Thyroid gland (tissue), 4 donors: Measurements from ENCODE around the gene SYCE3. TPM values are rescaled to one million over a fixed set of nuclear protein-coding genes. Genes with fewer than 3 reads are reported as not detected.

Experiments used
- DNase-seq, 2 donors: peaks; one replicate each; pipeline ENCODE4 v3.0.0-alpha.2; 2019
- H3K27ac ChIP-seq, 3 donors: fragments of 200-600 bp; sonication (generic); 1 replicate in 2 of 3; 2 replicates in 1 of 3; pipeline ENCODE4 v1.5.1; 2016 to 2019; ENCODE audit warnings: mild to moderate bottlenecking in 1 of 3, moderate library complexity in 1 of 3
- H3K27me3 ChIP-seq: fragments of 200-600 bp; sonication (generic); one replicate; pipeline ENCODE4 v1.5.1; 2019
- H3K36me3 ChIP-seq, 2 donors: fragments of 200-600 bp; sonication (generic); one replicate each; pipeline ENCODE4 v1.5.1; 2016 to 2019
- H3K4me1 ChIP-seq, 2 donors: fragments of 200-600 bp; sonication (generic); one replicate each; pipeline ENCODE4 v1.5.1; 2017 to 2019
- H3K4me3 ChIP-seq, 3 donors: fragments of 200-600 bp; sonication (generic); replicated peaks in 1 of 3; 1 replicate in 2 of 3; 2 replicates in 1 of 3; pipeline ENCODE4 v1.5.1; 2016; ENCODE audit warnings: mild to moderate bottlenecking in 1 of 3
- H3K9me3 ChIP-seq: fragments of 200-600 bp; sonication (generic); one replicate; pipeline ENCODE4 v1.5.1; 2017
- POLR2A ChIP-seq, 2 donors: fragments of 450-650 bp; IDR thresholded peaks; one replicate each; pipeline ENCODE4 v1.6.1; 2017; ENCODE audit warnings: antibody characterized with exemption in 2 of 2, mild to moderate bottlenecking in 2 of 2, moderate library complexity in 1 of 2
- WGBS, 2 donors: methylation state at CpG; one replicate each; pipeline ENCODE4 v1.1.5; 2017; 5-methylcytosine and 5-hydroxymethylcytosine counted together
- intact Hi-C: fragments of 100-400 bp; cut with DNase I; formaldehyde crosslinking; loops from one replicate; pipeline ENCODE4 v1.15.1; 2023
- total RNA-seq, 4 donors: library from RNA; depleted of rRNA; stranded (reverse); fragments of >200 nt; gene quantifications; one replicate each; pipeline ENCODE4 v1.2.3, GENCODE V29; 2016
- TF ChIP-seq, protein P1 (sequence below), 6 experiments: fragments of 200-600 bp in 3 of 6; fragments of 450-650 bp in 3 of 6; sonication (generic) in 3 of 6; IDR thresholded peaks; one replicate each; pipeline ENCODE4 v1.5.1; 2016 to 2019; ENCODE audit warnings: antibody characterized with exemption in 6 of 6, mild to moderate bottlenecking in 2 of 6, inconsistent platforms in 1 of 6, moderate library complexity in 1 of 6

The SYCE3 gene
- total RNA-seq, 4 donors from 2014 or later = 3.5 to 6.0 (median 4.3) TPM; not detected in 1

DNA sequence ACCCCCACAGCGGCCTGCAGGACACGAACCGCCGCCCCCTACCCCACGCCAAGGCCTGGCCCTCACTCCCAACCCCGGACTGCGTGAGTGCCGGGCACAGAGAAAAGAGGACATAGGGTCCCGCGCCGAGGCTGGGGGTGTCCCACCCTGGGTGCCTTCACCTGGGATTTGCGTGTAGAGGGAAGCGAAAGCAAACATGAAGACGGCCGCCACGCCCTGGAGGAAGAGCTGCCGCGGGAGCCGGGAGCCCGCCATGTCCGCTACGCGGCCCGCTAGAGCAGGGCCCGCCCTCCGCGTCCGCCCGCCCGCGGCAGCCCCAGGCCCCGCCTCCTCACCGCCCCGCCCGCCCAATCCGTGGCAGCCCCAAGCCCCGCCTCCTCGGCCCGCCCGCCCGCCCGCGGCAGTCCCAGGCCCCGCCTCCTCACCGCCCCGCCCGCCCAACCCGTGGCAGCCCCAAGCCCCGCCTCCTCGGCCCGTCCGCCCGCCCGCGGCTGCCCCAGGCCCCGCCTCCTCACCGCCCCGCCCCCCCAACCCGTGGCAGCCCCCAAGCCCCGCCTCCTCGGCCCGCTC, 55.2 kb downstream of the SYCE3 start, which contains the start of gene LMF2:
LMF2 (minus strand) TSS at position 282 of the 570 bp plus-strand sequence; CDS start at position 255, 27 bp downstream.
- peak within 1 kb of the TSS; percentile 87 to 98 (median 91) for H3K4me3 ChIP-seq
- peak within 1 kb of the TSS; percentile 65 to 92 (median 89) for H3K27ac ChIP-seq
- DNase-seq = peak; percentile 87 to 89
- TF ChIP-seq POLR2A (IDR thresholded peaks at IDR 0.05) = peak in 1 of 2 donors; percentile 48
- TF ChIP-seq, protein P1, sequence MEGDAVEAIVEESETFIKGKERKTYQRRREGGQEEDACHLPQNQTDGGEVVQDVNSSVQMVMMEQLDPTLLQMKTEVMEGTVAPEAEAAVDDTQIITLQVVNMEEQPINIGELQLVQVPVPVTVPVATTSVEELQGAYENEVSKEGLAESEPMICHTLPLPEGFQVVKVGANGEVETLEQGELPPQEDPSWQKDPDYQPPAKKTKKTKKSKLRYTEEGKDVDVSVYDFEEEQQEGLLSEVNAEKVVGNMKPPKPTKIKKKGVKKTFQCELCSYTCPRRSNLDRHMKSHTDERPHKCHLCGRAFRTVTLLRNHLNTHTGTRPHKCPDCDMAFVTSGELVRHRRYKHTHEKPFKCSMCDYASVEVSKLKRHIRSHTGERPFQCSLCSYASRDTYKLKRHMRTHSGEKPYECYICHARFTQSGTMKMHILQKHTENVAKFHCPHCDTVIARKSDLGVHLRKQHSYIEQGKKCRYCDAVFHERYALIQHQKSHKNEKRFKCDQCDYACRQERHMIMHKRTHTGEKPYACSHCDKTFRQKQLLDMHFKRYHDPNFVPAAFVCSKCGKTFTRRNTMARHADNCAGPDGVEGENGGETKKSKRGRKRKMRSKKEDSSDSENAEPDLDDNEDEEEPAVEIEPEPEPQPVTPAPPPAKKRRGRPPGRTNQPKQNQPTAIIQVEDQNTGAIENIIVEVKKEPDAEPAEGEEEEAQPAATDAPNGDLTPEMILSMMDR (IDR thresholded peaks at IDR 0.05) = no peak
- WGBS, 2 donors = 1% methylated on average over 11 of the region's 62 CpGs; no CpG with 5 or more reads in 1 of the 2 donors
- no peaks in the 10 kb centered on the region for H3K27me3 ChIP-seq
- H3K4me1 ChIP-seq = peaks cover 9 to 16% of the 10 kb centered on the region in 2 donors
- H3K9me3 ChIP-seq = no peaks in the 10 kb centered on the region
- H3K36me3 ChIP-seq = peaks cover 22 to 25% of the 10 kb centered on the region in 2 donors
- intact Hi-C loops = loop anchor here (10.0 kb wide), 1 partner anchor 263 kb away; the partner anchor contains the start of gene TUBGCP6

DNA sequence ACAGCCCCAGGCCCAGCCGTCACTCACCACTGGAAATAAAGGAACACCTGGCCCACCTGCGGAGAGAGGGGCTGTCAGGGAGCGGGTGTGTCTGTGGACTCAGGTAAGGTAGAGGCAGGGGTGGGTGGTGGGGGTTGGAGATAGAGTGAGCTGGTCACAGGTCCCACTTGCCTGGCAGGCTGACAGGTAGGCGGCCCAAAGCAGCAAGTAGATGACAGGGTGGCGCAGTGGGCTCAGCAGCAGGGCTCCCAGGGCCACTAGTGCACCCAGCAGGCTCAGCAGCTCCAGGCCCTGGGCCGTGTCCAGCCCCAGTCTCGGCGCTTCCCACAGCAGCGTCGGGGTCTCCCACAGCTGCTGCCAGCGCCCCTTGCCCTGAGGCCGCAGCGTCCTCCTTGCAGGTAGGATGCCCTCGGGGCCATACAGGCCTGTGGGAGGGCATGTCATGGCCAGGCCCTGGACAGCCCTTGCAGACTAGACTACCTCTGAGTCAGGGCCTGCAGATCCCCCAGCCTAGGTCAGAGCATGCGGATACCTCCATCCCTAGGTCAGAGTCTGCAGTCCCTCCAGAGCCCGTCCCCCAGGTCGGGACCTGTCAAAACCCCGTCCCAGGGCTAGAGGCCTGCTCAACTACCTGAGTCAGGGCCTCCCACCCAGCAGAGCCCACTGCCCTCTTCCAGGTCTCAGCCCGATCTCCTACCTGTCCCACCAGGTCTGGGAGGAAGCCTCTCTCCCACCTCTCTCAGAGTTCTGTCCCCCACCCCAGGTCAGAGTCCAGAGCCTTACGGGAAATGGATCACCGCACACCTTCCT, 55.9 kb downstream of the SYCE3 start:
- WGBS, 2 donors = 2 to 33% methylated on average over 7 to 13 of the region's 21 CpGs
- H3K27me3 ChIP-seq = no peaks in the 10 kb centered on the region
- peak overlapping the region; percentile 87 to 98 (median 91) for H3K4me3 ChIP-seq
- H3K27ac ChIP-seq = peak overlapping the region; percentile 65 to 67 (median 66)
- H3K9me3 ChIP-seq = no peaks in the 10 kb centered on the region
- peak in 1 of 2 donors; percentile 39 for DNase-seq
- intact Hi-C loops = loop anchor here (10.0 kb wide), 1 partner anchor 262 kb away; the partner anchor contains the start of gene TUBGCP6
- H3K4me1 ChIP-seq = peaks cover 9 to 16% of the 10 kb centered on the region in 2 donors
- no peak for TF ChIP-seq POLR2A (IDR thresholded peaks at IDR 0.05)
- TF ChIP-seq, protein P1 (IDR thresholded peaks at IDR 0.05) = no peak
- H3K36me3 ChIP-seq = peaks cover 23 to 27% of the 10 kb centered on the region in 2 donors

DNA sequence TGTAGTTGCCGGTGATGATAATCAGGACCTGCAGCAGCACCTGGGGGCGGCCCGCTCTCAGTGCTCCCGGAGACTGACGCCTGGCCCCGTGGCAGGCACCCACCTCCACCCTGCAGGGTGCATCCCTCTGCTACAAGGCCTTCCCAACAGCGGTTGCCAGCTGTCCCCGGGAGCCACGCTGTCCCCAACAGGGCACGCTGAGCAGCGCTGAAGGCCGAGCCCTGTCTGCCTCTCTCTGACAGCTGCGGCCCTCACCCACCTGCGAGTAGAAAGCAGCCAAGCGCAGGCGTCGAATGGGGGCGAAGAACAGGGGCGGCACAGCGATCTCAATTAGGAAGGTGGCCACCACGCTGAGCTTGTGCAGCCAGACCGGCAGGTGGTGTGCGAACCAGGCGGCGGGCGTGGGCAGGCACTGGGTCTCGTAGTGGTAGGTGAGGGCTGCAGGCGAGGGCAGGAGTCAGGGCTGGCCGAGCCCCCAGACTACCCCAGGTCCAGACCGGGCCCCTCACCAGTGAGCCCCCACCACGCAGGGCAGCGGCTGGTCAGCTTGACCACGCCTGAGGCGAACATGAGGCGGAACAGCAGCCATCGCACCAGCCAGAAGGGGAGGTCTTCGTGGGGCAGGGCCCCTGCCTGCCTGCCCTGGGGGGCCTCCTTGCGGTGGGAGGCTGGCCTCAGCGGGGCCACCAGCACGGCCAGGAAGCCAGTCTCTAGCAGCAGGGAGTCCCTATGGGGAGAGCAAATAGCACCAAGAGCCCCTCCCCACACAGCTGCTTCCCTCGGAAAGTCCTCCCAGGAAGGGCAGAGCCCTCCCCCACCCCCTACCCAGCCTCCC, 56.7 kb downstream of the SYCE3 start:
- WGBS, 2 donors = 93 to 95% methylated on average over 21 to 26 of the region's 41 CpGs
- TF ChIP-seq, protein P1 (IDR thresholded peaks at IDR 0.05) = no peak
- TF ChIP-seq POLR2A (IDR thresholded peaks at IDR 0.05) = no peak
- Histone ChIP-seq H3K4me1 (peaks cover 9 to 16% of the 10 kb centered on the region in 2 donors), H3K36me3 (peaks cover 23 to 27% of the 10 kb centered on the region in 2 donors), H3K27me3 (no peaks in the 10 kb centered on the region), H3K9me3 (no peaks in the 10 kb centered on the region), H3K4me3 (no peak overlapping the region), H3K27ac (no peak overlapping the region)
- no peak for DNase-seq
- intact Hi-C loops = loop anchor here (10.0 kb wide), 1 partner anchor 261 kb away; the partner anchor contains the start of gene TUBGCP6

DNA sequence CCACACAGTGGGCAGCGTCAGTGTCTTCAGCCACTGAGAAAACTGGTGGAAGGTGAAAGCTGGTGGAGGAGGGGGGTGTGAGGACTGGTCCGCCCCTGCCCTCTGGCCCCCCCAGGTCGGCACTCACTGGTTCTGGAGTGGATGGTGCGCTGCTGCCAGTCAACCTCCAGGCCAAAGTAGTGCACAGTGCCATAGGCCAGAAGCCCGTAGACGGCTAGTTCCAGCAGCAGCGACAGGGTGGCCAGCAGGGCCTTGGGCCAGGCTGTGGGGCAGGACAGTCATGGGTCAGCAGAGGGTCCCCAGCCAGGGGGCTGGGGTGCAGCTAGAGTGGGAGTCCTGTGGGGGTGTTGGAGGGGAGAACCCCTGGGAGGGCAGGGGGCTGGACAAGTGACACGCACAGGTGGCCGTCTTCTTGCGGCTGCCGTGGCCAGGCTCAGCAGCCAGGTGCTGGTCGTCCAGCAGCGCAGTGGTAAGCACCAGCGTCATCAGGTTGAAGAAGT, 57.4 kb downstream of the SYCE3 start:
- no peak for DNase-seq
- Histone ChIP-seq H3K4me1 (peaks cover 9 to 16% of the 10 kb centered on the region in 2 donors), H3K27me3 (no peaks in the 10 kb centered on the region), H3K9me3 (no peaks in the 10 kb centered on the region), H3K36me3 (peaks cover 23 to 27% of the 10 kb centered on the region in 2 donors), H3K27ac (no peak overlapping the region), H3K4me3 (no peak overlapping the region)
- no peak for TF ChIP-seq POLR2A (IDR thresholded peaks at IDR 0.05)
- TF ChIP-seq, protein P1 (IDR thresholded peaks at IDR 0.05) = no peak
- intact Hi-C loops = loop anchor here (10.0 kb wide), 1 partner anchor 261 kb away; the partner anchor contains the start of gene TUBGCP6
- WGBS, 2 donors = 83 to 86% methylated on average over 1 to 9 of the region's 14 CpGs
